Panc1 (cell line): Measurements from ENCODE around the gene GFOD2. TPM values are rescaled to one million over a fixed set of nuclear protein-coding genes. Genes with fewer than 3 reads are reported as not detected.

Experiments
- ATAC-seq: fragments of 200-7000 bp; cut with Tn5 transposase; 2 replicates; pipeline ENCODE4 v1.9.1; 2020; ENCODE audit warnings: mild to moderate bottlenecking, moderate library complexity
- BruUV-seq: library from RNA; stranded (reverse); fragments of 400-500 nt; replicated peaks from 2 replicates; lab custom pipeline; 2021; lab: Mats Ljungman, UMichigan
- CTCF ChIA-PET: fragments of 300-600 bp; sonication (Branson Sonifier 250); formaldehyde crosslinking; loops from one replicate; lab custom pipeline; 2022; ENCODE audit warnings: antibody characterized with exemption; lab: Charles Lee
- POLR2A ChIA-PET: fragments of 300-600 bp; sonication (Branson Sonifier 250); formaldehyde crosslinking; loops from one replicate; lab custom pipeline; 2022; ENCODE audit warnings: antibody characterized with exemption; lab: Charles Lee
- DNase-seq: peaks from one replicate; pipeline ENCODE4 v3.0.0-alpha.2; 2010; ENCODE audit warnings: low read depth, low spot score
- H3K27ac ChIP-seq: 2 replicates; pipeline ENCODE4 v1.5.1; 2011; ENCODE audit warnings: mild to moderate bottlenecking, low read length, inconsistent platforms
- H3K27me3 ChIP-seq: fragments of 200-500 bp; sonication (Bioruptor generic); 2 replicates; pipeline ENCODE4 v1.6.0; 2014; ENCODE audit warnings: low read length, inconsistent platforms; ENCODE audit not compliant: control insufficient read depth, insufficient read depth
- H3K36me3 ChIP-seq: fragments of 200-500 bp; sonication (Bioruptor generic); 2 replicates; pipeline ENCODE4 v1.5.1; 2014; ENCODE audit warnings: inconsistent platforms, mild to moderate bottlenecking, low read length, moderate library complexity; ENCODE audit not compliant: control insufficient read depth, insufficient read depth
- H3K4me1 ChIP-seq: 2 replicates; pipeline ENCODE4 v1.5.1; 2011; ENCODE audit warnings: inconsistent platforms, mild to moderate bottlenecking, low read length, moderate library complexity; ENCODE audit not compliant: control insufficient read depth, insufficient read depth
- H3K4me3 ChIP-seq, 2 experiments: 2 replicates each; pipeline ENCODE4 v1.5.1; 2011 to 2012; ENCODE audit warnings: low read depth in 2 of 2, low read length in 2 of 2, mild to moderate bottlenecking in 2 of 2, inconsistent platforms in 1 of 2, moderate library complexity in 1 of 2
- H3K9me3 ChIP-seq: fragments of 200-500 bp; sonication (Bioruptor generic); 2 replicates; pipeline ENCODE4 v1.5.1; 2014; ENCODE audit warnings: low read depth, mild to moderate bottlenecking, inconsistent platforms, low read length, moderate library complexity; ENCODE audit not compliant: control insufficient read depth, insufficient read depth
- POLR2AphosphoS5 ChIP-seq: IDR thresholded peaks from 2 replicates; pipeline ENCODE4 v1.6.1; 2012; ENCODE audit warnings: mild to moderate bottlenecking, low read depth, low read length, moderate library complexity
- SIN3A ChIP-seq: IDR thresholded peaks from 2 replicates; pipeline ENCODE4 v1.6.1; 2012; ENCODE audit warnings: low read depth, mild to moderate bottlenecking, low read length, moderate library complexity, borderline replicate concordance; ENCODE audit not compliant: insufficient read depth
- TCF7L2 ChIP-seq: IDR thresholded peaks from 2 replicates; pipeline ENCODE4 v1.6.1; 2011; ENCODE audit warnings: mild to moderate bottlenecking, low read depth, low read length, inconsistent platforms
- in situ Hi-C: cut with HindIII; loops from 2 replicates; pipeline ENCODE4 v1.10.0; 2016; ENCODE audit warnings: low sequenced_read_pairs, low pct_unique_long_range_greater_than_20kb
- intact Hi-C: fragments of 100-400 bp; cut with micrococcal nuclease; formaldehyde crosslinking; loops from one replicate; pipeline ENCODE4 v1.10.0; 2022; ENCODE audit not compliant: unreplicated experiment
- total RNA-seq: library from RNA; stranded (reverse); gene quantifications from one replicate; pipeline ENCODE4 v1.2.1, GENCODE V29; 2021; ENCODE audit not compliant: unreplicated experiment
- TF ChIP-seq, protein P1 (sequence below): fragments of 450-650 bp; IDR thresholded peaks from 2 replicates; pipeline ENCODE4 v1.5.1; 2017; ENCODE audit warnings: mild to moderate bottlenecking
- TF ChIP-seq, protein P2 (sequence below), 2 experiments: IDR thresholded peaks; 2 replicates each; pipeline ENCODE4 v1.6.1; 2011 to 2012; ENCODE audit warnings: low read depth in 2 of 2, control low read depth in 1 of 2, low read length in 1 of 2, mild to moderate bottlenecking in 1 of 2, moderate library complexity in 1 of 2; ENCODE audit not compliant: insufficient read depth in 1 of 2

The GFOD2 gene
- total RNA-seq, 1 experiment from 2014 or later: 15.1 TPM

GRCh38 chr16:67761924-67762323 is 42.8 kb upstream of the GFOD2 start:
- TF ChIP-seq, protein P1, sequence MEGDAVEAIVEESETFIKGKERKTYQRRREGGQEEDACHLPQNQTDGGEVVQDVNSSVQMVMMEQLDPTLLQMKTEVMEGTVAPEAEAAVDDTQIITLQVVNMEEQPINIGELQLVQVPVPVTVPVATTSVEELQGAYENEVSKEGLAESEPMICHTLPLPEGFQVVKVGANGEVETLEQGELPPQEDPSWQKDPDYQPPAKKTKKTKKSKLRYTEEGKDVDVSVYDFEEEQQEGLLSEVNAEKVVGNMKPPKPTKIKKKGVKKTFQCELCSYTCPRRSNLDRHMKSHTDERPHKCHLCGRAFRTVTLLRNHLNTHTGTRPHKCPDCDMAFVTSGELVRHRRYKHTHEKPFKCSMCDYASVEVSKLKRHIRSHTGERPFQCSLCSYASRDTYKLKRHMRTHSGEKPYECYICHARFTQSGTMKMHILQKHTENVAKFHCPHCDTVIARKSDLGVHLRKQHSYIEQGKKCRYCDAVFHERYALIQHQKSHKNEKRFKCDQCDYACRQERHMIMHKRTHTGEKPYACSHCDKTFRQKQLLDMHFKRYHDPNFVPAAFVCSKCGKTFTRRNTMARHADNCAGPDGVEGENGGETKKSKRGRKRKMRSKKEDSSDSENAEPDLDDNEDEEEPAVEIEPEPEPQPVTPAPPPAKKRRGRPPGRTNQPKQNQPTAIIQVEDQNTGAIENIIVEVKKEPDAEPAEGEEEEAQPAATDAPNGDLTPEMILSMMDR: no peak
- TF ChIP-seq, protein P2, sequence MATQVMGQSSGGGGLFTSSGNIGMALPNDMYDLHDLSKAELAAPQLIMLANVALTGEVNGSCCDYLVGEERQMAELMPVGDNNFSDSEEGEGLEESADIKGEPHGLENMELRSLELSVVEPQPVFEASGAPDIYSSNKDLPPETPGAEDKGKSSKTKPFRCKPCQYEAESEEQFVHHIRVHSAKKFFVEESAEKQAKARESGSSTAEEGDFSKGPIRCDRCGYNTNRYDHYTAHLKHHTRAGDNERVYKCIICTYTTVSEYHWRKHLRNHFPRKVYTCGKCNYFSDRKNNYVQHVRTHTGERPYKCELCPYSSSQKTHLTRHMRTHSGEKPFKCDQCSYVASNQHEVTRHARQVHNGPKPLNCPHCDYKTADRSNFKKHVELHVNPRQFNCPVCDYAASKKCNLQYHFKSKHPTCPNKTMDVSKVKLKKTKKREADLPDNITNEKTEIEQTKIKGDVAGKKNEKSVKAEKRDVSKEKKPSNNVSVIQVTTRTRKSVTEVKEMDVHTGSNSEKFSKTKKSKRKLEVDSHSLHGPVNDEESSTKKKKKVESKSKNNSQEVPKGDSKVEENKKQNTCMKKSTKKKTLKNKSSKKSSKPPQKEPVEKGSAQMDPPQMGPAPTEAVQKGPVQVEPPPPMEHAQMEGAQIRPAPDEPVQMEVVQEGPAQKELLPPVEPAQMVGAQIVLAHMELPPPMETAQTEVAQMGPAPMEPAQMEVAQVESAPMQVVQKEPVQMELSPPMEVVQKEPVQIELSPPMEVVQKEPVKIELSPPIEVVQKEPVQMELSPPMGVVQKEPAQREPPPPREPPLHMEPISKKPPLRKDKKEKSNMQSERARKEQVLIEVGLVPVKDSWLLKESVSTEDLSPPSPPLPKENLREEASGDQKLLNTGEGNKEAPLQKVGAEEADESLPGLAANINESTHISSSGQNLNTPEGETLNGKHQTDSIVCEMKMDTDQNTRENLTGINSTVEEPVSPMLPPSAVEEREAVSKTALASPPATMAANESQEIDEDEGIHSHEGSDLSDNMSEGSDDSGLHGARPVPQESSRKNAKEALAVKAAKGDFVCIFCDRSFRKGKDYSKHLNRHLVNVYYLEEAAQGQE (IDR thresholded peaks at IDR 0.05; ENCODE audit: insufficient read depth in 1 of 2, low read depth in 2 of 2, low read length in 1 of 2): no peak
- TF ChIP-seq TCF7L2: no peak
- no peak for TF ChIP-seq SIN3A
- no peak for TF ChIP-seq POLR2AphosphoS5
- no peak overlapping the region for H3K27ac ChIP-seq
- no peaks in the 10 kb centered on the region for H3K4me1 ChIP-seq
- H3K27me3 ChIP-seq: no peaks in the 10 kb centered on the region
- in situ Hi-C loops (no loop called here), intact Hi-C loops (no loop called here)
- no peaks in the 10 kb centered on the region for H3K9me3 ChIP-seq
- POLR2A ChIA-PET: no interaction called here
- no peak overlapping the region for H3K4me3 ChIP-seq
- no TSS peak for BruUV-seq
- CTCF ChIA-PET: no interaction called here
- no peak for ATAC-seq
- no peak for DNase-seq
- H3K36me3 ChIP-seq: no peaks in the 10 kb centered on the region

DNA sequence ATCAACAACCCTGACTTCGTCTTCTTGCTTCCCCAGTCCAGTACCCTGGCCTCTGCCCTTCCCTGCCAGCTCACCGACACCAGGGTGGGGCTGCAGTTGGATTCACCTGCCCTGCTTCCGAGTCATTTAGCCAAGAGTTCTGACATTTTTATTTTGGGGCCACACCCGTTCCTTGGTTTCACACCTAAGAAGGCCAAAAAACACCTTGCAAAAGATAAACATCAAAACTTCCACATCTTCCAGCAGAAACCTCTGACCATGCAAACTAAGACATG is 41.8 kb upstream of the GFOD2 start:
- no peaks in the 10 kb centered on the region for H3K27me3 ChIP-seq
- H3K36me3 ChIP-seq: no peaks in the 10 kb centered on the region
- TF ChIP-seq SIN3A (no peak), TCF7L2 (no peak), POLR2AphosphoS5 (no peak)
- TF ChIP-seq, protein P2 (IDR thresholded peaks at IDR 0.05; ENCODE audit: insufficient read depth in 1 of 2, low read depth in 2 of 2, low read length in 1 of 2): no peak
- TF ChIP-seq, protein P1: no peak
- H3K4me1 ChIP-seq: no peaks in the 10 kb centered on the region
- in situ Hi-C loops (no loop called here), intact Hi-C loops (no loop called here)
- no peaks in the 10 kb centered on the region for H3K9me3 ChIP-seq
- ATAC-seq (no peak), DNase-seq (no peak)
- ChIA-PET CTCF (no interaction called here), POLR2A (no interaction called here)
- H3K4me3 ChIP-seq: no peak overlapping the region
- BruUV-seq: no TSS peak
- no peak overlapping the region for H3K27ac ChIP-seq
